Fibroblast of skin of right quadriceps (primary cell): ENCODE measurements around the gene TIMM21.
A peak's percentile ranks its signal among the peaks of the same experiment; 100 is the strongest.

Experiments
- DNase-seq: peaks from one replicate; pipeline ENCODE4 v3.0.0-alpha.2; 2013

Gene TIMM21

DNA sequence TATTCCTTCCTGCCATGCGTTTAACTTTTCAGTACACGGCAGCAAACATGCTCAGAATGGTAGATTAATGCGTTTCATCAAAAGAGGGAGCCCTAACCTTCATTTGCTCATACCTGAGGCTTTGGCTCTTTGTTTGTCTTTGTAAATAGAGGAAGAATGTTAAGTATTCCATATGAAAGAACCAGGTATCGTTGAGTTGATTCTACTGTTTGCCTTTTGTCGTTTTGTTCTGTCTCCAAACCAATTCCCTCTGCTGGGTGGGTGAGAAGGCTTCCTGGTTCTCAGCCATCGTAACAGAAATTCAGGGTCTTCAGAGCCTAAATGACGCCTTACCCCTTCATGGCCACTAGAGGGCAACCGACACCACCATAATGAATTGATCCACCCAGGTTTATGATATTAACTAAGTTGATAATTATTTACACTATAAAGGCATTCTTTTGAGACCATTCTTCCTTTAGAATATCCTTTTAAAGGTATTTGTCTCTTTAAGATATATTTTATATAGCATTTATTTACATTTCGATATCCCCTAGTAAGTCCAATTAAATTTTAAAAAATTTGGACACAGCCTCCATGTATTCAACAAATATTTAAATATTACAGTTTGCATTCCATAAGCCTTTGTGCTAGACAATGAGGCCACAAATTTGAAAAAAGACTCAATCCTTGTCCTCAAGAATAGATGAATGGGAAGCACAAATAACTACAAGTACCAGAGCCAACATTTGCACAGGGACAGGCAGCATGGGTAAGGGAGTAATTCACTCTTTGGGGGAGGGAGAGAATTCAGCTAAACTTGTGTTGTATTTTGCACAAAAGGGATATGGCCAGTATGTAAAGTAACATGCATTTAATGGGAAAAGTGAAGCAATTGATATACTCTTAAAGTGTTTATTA is 48.1 kb downstream of the TIMM21 start:
- DNase-seq: peak; percentile 59

DNA sequence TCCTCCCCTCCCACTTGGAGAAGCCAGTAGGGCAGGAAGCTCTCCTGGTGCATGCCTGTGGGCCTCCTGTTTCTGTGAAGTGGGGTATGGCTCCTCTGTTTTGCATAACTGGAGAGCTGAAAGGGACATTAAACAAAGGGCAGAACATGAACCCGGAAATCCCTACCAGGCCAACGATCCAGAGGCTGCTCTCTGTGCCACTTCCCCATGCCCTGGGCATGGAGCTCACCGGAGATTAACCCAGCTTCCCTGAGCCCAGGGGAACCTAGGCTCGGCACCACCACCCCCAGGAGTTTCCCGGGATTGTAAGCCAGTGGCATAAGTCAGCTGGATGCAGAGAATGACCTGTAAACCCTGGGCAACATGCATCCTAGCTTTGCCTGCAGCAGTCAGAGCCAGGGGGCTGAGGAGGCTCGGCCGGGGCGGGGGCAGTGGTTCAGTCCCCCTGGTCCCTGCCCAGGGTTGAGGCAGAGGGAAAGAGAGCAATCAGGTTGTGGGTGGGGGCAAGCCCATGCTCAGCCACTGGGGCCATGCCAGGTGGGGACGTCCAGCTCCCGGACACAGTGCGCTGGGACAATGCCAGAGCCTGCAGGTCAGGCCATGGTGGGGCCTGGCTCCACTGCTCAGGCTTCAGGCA is 49.5 kb downstream of the TIMM21 start:
- DNase-seq: no peak

- DNase-seq: no peak
Observed at GRCh38 chr18:74198453-74198852, 50.1 kb downstream of the TIMM21 start.

DNA sequence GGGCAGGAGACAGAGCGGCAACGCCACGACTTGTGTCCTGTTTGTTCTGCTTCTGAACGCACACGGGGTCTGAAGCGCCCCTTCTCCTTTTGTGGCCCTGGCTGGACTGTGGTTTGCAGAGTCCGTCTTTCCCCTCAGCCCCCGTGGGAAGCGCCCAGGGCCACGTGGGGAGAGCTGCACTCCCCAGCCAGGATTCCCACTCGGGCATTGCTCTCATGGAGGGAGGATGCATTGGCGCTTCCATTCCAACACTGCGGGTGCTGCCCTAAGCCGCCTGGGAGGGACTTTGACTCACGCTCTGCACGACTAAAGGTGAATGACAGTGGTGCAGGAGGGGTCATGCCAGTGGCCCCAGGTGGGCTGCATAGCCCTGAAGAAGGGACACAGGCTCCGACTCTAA is 52.5 kb downstream of the TIMM21 start:
- no peak for DNase-seq

GRCh38 chr18:74203811-74204210 is 55.5 kb downstream of the TIMM21 start:
- DNase-seq: no peak

DNA sequence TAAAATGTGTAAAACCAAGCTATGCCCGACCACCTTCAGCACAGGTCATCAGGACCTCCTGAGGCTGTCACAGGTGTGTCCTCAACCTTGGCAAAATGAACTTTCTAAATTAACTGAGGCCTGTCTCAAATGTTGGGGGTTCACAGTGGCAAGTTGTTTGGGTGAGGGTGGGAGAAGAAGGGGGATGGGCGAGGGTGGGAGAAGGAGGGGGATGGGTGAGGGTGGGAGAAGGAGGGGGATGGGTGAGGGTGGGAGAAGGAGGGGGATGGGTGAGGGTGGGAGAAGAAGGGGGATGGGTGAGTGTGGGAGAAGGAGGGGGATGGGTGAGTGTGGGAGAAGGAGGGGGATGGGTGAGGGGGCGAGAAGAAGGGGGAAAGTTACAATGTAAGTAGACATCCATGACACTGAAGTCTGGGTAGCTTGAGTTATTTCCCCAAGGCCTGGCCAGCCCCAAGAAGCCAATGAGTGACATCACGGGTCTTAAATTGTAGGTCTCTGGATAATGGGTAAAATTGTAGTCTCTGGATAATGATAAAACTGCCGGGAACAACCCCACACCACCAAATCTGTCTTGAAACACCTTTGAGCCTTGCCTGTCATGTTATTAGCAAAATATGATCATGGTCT is 56.3 kb downstream of the TIMM21 start:
- DNase-seq: peak; percentile 12
